ENCODE measurements around the gene IFT88.

Gene IFT88

GRCh38 chr13:20526664-20527063, 40.3 kb upstream of the IFT88 start:
- no peak for DNase-seq (ENCODE audit: low read depth)
- H3K4me3 ChIP-seq (ENCODE audit: low read length) = peak overlapping the region; percentile 69
- TF ChIP-seq, protein P1, sequence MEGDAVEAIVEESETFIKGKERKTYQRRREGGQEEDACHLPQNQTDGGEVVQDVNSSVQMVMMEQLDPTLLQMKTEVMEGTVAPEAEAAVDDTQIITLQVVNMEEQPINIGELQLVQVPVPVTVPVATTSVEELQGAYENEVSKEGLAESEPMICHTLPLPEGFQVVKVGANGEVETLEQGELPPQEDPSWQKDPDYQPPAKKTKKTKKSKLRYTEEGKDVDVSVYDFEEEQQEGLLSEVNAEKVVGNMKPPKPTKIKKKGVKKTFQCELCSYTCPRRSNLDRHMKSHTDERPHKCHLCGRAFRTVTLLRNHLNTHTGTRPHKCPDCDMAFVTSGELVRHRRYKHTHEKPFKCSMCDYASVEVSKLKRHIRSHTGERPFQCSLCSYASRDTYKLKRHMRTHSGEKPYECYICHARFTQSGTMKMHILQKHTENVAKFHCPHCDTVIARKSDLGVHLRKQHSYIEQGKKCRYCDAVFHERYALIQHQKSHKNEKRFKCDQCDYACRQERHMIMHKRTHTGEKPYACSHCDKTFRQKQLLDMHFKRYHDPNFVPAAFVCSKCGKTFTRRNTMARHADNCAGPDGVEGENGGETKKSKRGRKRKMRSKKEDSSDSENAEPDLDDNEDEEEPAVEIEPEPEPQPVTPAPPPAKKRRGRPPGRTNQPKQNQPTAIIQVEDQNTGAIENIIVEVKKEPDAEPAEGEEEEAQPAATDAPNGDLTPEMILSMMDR (IDR thresholded peaks at IDR 0.05; ENCODE audit: insufficient read depth, low read depth, low read length, missing control alignments) = no peak

GRCh38 chr13:20528452-20528851, 38.5 kb upstream of the IFT88 start:
- TF ChIP-seq, protein P1 (IDR thresholded peaks at IDR 0.05; ENCODE audit: insufficient read depth, low read depth, low read length, missing control alignments) = no peak
- no peak overlapping the region for H3K4me3 ChIP-seq (ENCODE audit: low read length)
- DNase-seq (ENCODE audit: low read depth) = no peak

DNA sequence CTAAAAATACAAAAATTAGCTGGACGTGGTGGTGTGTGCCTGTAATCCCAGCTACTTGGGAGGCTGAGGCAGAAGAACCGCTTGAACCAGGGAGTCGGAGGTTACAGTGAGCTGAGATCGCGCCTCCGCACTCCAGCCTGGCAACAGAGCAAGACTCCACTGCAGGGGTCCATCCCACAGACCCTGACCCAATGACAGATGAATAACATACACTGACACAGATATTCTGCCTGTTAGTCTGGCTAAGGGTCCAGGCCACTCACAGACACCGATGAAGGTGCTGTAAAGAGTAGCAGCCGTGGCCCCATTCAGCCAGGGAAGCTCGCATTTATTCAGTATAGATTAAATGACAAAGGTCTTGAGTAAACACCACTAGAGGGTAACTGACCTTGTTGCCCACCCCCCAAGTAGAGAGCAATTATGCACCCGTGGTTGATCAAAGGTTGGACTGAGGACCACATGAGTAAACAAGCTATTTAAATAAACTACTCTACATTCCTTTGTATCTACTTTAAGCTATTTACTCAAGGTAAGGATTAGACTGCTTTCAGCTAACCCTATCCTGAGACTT, 32.8 kb upstream of the IFT88 start:
- no peak overlapping the region for H3K4me3 ChIP-seq (ENCODE audit: low read length)
- DNase-seq (ENCODE audit: low read depth) = no peak
- TF ChIP-seq, protein P1 (IDR thresholded peaks at IDR 0.05; ENCODE audit: insufficient read depth, low read depth, low read length, missing control alignments) = no peak

- no peak overlapping the region for H3K4me3 ChIP-seq (ENCODE audit: low read length)
- TF ChIP-seq, protein P1 (IDR thresholded peaks at IDR 0.05; ENCODE audit: insufficient read depth, low read depth, low read length, missing control alignments) = no peak
- DNase-seq (ENCODE audit: low read depth) = no peak
Measured at GRCh38 chr13:20536992-20537391, 30.0 kb upstream of the IFT88 start.

DNA sequence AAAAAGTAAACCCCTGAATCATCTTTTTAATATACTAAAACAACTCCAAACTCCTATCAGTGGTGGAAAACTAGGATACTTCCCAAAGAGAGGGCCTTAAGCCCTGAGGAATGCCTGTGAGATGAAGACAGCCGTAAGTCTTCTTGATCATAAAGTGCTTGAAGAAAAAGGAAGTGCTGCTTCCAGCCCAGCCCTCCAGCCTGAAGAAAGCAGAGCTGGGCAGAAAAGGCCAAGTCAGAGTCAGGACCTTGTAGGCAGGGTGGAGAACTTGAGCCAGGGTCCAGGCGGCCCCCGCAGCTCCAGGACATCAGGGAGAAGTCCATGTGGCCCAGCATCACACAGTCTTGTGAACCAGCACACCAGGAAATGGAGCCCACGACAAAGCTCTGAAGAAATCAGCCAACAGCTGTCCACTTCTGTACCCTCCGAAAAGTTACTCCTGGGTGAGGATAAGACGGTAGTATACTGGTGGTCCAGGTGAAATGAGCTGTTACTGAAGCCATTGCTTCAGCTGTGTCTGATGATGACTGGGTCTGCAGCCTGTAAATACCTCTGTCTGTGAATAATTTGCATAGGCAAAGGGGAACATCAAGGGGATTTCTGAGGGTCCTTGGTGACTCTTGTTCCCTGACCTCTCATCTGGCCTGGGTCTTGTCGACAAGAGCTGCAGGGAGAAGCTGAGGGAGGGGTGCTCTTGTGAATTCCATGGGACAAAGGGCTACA, 22.6 kb upstream of the IFT88 start:
- H3K4me3 ChIP-seq (ENCODE audit: low read length) = no peak overlapping the region
- TF ChIP-seq, protein P1 (IDR thresholded peaks at IDR 0.05; ENCODE audit: insufficient read depth, low read depth, low read length, missing control alignments) = no peak
- DNase-seq (ENCODE audit: low read depth) = no peak

GRCh38 chr13:20546556-20546955, 20.4 kb upstream of the IFT88 start:
- TF ChIP-seq, protein P1 (IDR thresholded peaks at IDR 0.05; ENCODE audit: insufficient read depth, low read depth, low read length, missing control alignments) = no peak
- no peak overlapping the region for H3K4me3 ChIP-seq (ENCODE audit: low read length)
- no peak for DNase-seq (ENCODE audit: low read depth)

- TF ChIP-seq, protein P1 (IDR thresholded peaks at IDR 0.05; ENCODE audit: insufficient read depth, low read depth, low read length, missing control alignments) = no peak
- no peak for DNase-seq (ENCODE audit: low read depth)
- H3K4me3 ChIP-seq (ENCODE audit: low read length) = no peak overlapping the region
Measured at GRCh38 chr13:20547479-20547908, 19.5 kb upstream of the IFT88 start.

All from epithelial cell of esophagus (primary cell).